Measurements from ENCODE around the gene NR6A1.

Gene NR6A1

DNA sequence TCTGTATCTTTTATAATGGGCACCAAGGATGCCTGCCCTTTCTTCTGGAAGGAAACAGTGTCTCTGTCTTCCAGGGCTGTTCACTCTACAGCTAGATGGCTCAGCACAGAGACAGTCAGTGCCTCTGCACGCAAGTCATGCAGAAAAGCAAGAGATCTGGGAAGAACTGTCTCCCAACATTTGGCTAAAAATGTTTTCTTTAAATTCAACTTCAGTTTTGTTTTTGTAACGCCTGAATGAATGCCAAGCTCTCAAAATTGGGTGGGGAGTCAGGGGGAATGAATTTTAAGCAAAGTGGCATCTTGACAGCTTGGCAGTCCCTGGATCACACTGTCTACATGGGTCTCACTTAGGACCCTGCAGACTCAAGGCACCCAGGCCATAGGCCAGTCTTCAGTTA is 18.4 kb upstream of the NR6A1 start:
- DNase-seq (ENCODE audit: low read depth, low spot score) = no peak
- peaks cover 30% of the 10 kb centered on the region for H3K36me3 ChIP-seq (ENCODE audit: insufficient read depth, insufficient read length, low read length)
- no peaks in the 10 kb centered on the region for H3K9me3 ChIP-seq (ENCODE audit: insufficient read depth, low read length)
- no peaks in the 10 kb centered on the region for H3K27me3 ChIP-seq (ENCODE audit: insufficient read depth, insufficient read length)
- TF ChIP-seq YY1 (IDR thresholded peaks at IDR 0.05; ENCODE audit: insufficient read depth, insufficient read length) (no peak), SUZ12 (IDR thresholded peaks at IDR 0.05; ENCODE audit: extremely low read depth, insufficient read depth, insufficient read length) (no peak)
- peaks cover 8% of the 10 kb centered on the region for H3K4me1 ChIP-seq (ENCODE audit: insufficient read depth, insufficient read length)
- H3K9ac ChIP-seq (ENCODE audit: insufficient read length, low read depth) = no peak overlapping the region
- H3K4me3 ChIP-seq (ENCODE audit: insufficient read length, low read depth) = no peak overlapping the region

DNA sequence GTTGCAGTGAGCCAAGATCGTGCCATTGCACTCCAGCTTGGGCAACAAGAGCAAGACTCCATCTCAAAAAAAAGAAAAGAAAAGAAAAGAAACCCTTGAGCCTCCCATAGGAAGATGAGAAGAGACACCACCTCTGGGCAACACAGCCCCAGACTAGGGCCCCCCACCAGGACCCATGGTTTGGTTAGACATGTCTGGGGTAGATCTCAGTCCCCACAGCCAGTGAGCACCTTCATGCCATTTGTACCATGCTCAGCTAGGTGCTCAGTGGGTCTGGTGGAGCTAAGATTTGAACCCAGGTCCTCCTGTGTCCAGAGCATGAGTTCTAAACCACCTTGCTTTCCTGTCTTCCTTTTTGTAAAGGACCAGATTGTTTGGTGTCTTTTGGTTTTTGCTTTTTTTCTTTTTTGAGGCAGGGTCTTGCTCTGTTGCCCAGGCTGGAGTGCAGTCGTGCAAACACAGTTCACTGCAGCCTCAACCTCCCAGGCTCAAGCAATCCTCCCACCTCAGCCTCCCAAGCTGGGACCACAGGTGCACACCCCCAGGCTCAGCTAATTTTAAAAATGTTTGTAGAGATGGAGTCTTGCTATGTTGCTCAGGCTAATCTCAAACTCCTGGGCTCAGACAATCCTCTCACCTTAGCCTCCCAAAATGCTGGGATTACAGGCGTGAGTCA is 17.6 kb upstream of the NR6A1 start:
- peaks cover 8% of the 10 kb centered on the region for H3K4me1 ChIP-seq (ENCODE audit: insufficient read depth, insufficient read length)
- TF ChIP-seq SUZ12 (IDR thresholded peaks at IDR 0.05; ENCODE audit: extremely low read depth, insufficient read depth, insufficient read length) (no peak), YY1 (IDR thresholded peaks at IDR 0.05; ENCODE audit: insufficient read depth, insufficient read length) (no peak), ZNF274 (IDR thresholded peaks at IDR 0.05; ENCODE audit: low read depth, low read length) (no peak)
- H3K4me3 ChIP-seq (ENCODE audit: insufficient read length, low read depth) = no peak overlapping the region
- H3K27me3 ChIP-seq (ENCODE audit: insufficient read depth, insufficient read length) = no peaks in the 10 kb centered on the region
- H3K36me3 ChIP-seq (ENCODE audit: insufficient read depth, insufficient read length, low read length) = peaks cover 30% of the 10 kb centered on the region
- no peak overlapping the region for H3K9ac ChIP-seq (ENCODE audit: insufficient read length, low read depth)
- DNase-seq (ENCODE audit: low read depth, low spot score) = no peak
- H3K9me3 ChIP-seq (ENCODE audit: insufficient read depth, low read length) = no peaks in the 10 kb centered on the region

DNA sequence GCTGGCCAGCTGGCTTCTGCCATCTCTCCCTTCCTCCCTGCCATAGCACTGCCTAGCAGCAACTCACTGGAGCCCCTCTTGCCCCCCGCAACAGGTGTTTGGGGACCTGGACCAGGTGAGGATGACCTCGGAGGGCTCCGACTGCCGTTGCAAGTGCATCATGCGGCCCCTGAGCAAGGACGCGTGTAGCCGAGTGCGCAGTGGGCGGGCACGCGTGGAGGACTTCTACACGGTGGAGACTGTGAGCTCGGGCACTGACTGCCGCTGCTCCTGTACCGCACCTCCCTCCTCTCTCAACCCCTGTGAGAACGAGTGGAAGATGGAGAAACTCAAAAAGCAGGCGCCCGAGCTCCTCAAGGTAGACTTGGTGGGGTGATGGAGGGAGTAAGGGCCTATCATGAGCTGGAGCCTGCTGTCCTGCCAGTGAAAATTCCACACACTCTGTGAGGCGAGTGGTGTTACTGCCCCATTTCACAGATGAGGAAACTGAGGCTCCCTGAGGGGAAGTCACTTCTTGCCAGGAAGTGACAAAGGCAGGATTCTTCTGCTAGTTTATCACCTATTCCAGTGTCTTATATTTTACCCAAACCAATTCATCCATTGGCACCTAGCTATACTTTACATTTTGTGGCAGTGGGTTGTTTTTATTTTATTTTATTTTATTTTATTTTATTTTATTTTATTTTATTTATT is 15.9 kb upstream of the NR6A1 start:
- Histone ChIP-seq H3K4me3 (ENCODE audit: insufficient read length, low read depth) (no peak overlapping the region), H3K9me3 (ENCODE audit: insufficient read depth, low read length) (no peaks in the 10 kb centered on the region), H3K27me3 (ENCODE audit: insufficient read depth, insufficient read length) (no peaks in the 10 kb centered on the region), H3K4me1 (ENCODE audit: insufficient read depth, insufficient read length) (peaks cover 7% of the 10 kb centered on the region), H3K9ac (ENCODE audit: insufficient read length, low read depth) (no peak overlapping the region), H3K36me3 (ENCODE audit: insufficient read depth, insufficient read length, low read length) (peaks cover 27% of the 10 kb centered on the region)
- DNase-seq (ENCODE audit: low read depth, low spot score) = no peak
- TF ChIP-seq YY1 (IDR thresholded peaks at IDR 0.05; ENCODE audit: insufficient read depth, insufficient read length) (no peak), ZNF274 (IDR thresholded peaks at IDR 0.05; ENCODE audit: low read depth, low read length) (no peak), SUZ12 (IDR thresholded peaks at IDR 0.05; ENCODE audit: extremely low read depth, insufficient read depth, insufficient read length) (no peak)

DNA sequence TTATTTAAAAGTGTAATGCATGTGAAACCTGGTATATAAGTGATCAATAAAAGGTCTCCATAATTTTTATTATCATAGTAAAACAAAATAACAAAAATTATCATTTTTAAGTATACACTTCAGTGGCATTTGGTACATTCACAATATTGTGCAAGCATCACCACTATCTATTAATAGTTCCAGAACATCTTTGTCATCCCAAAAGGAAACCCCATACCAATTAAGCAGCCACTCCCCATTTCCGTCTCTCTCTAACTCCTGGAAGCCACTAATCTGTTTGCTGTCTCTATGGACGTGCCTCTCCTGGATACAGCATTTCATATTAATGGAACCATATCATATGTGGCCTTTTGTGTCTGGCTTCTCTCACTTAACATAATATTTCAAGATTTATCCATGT is 13.4 kb upstream of the NR6A1 start:
- DNase-seq (ENCODE audit: low read depth, low spot score) = no peak
- H3K27me3 ChIP-seq (ENCODE audit: insufficient read depth, insufficient read length) = no peaks in the 10 kb centered on the region

DNA sequence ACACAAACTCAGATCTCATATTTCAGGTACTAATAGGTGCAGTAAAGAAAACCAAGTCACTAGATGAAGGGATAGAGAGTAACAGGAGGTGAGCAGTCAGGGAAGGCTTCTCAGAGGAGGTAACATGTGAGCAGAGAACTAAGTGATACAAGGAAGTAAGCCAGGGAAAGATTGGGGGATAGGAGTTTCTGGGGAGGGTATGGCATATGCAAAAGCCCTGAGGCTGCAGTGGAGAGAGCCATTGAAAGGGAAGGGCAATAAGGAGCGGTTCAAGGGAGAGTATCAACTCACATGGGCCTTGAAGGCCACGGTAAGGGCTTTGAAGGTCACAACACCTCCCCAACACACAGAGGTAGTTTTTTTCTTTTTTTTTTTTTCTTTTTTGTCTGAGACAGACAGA is 12.7 kb upstream of the NR6A1 start:
- TF ChIP-seq ZNF274 (IDR thresholded peaks at IDR 0.05; ENCODE audit: low read depth, low read length) (no peak), YY1 (IDR thresholded peaks at IDR 0.05; ENCODE audit: insufficient read depth, insufficient read length) (no peak), SUZ12 (IDR thresholded peaks at IDR 0.05; ENCODE audit: extremely low read depth, insufficient read depth, insufficient read length) (no peak)

More for the DNA sequence above, 13.4 kb upstream of the NR6A1 start:
- Histone ChIP-seq H3K9me3 (ENCODE audit: insufficient read depth, low read length) (no peaks in the 10 kb centered on the region), H3K4me3 (ENCODE audit: insufficient read length, low read depth) (no peak overlapping the region), H3K9ac (ENCODE audit: insufficient read length, low read depth) (no peak overlapping the region), H3K36me3 (ENCODE audit: insufficient read depth, insufficient read length, low read length) (peaks cover 20% of the 10 kb centered on the region), H3K4me1 (ENCODE audit: insufficient read depth, insufficient read length) (peaks cover 13% of the 10 kb centered on the region)
- TF ChIP-seq SUZ12 (IDR thresholded peaks at IDR 0.05; ENCODE audit: extremely low read depth, insufficient read depth, insufficient read length) (no peak), YY1 (IDR thresholded peaks at IDR 0.05; ENCODE audit: insufficient read depth, insufficient read length) (no peak), ZNF274 (IDR thresholded peaks at IDR 0.05; ENCODE audit: low read depth, low read length) (no peak)

DNA sequence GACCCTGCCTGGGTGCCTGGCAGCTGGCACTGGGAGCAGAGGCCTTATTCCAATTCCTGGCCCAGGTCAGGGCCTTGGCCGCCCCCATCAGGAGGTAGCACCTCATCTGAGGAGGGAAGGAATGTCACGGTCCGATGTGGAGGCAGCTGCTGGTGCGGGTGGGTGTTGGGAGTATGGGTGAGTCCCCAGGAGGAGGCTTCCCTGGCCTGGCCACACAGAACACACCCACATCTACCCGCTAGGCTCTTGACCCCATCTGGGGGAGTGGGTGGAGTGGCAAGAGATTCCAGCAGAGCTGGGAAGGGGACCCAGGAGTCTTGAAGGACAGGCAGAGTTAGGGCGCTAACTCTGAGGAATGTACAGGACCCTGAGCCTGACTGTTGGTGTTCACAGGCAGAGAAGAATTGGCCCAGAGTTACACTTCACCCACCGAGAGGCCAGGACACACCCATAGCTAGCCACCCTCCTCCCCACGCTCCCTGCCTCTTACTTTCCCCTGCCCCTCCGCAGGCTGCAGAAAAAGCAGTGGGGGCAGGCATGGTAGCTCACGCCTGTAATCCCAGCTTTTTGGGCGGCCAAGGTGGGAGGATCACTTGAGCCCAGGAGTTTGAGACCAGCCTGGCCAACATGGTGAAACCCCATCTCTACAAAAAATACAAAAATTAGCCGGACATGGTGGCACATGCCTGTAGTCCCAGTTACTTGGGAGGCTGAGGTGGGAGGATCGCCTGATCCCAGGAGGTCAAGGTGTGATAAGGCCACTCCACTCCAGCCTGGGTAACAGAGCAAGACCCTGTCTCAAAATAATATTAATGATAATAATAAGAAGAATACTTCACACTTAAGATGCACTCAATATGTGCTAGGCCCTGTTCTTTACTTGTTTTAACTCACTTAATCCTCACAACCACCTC is 11.8 kb upstream of the NR6A1 start:
- H3K36me3 ChIP-seq (ENCODE audit: insufficient read depth, insufficient read length, low read length) = peaks cover 14% of the 10 kb centered on the region
- H3K9me3 ChIP-seq (ENCODE audit: insufficient read depth, low read length) = no peaks in the 10 kb centered on the region
- TF ChIP-seq ZNF274 (IDR thresholded peaks at IDR 0.05; ENCODE audit: low read depth, low read length) = no peak
- no peak for TF ChIP-seq SUZ12 (IDR thresholded peaks at IDR 0.05; ENCODE audit: extremely low read depth, insufficient read depth, insufficient read length)
- TF ChIP-seq YY1 (IDR thresholded peaks at IDR 0.05; ENCODE audit: insufficient read depth, insufficient read length) = no peak
- DNase-seq (ENCODE audit: low read depth, low spot score) = no peak
- peak overlapping the region; percentile 29 for H3K9ac ChIP-seq (ENCODE audit: insufficient read length, low read depth)
- no peaks in the 10 kb centered on the region for H3K27me3 ChIP-seq (ENCODE audit: insufficient read depth, insufficient read length)
- H3K4me1 ChIP-seq (ENCODE audit: insufficient read depth, insufficient read length) = peaks cover 17% of the 10 kb centered on the region
- H3K4me3 ChIP-seq (ENCODE audit: insufficient read length, low read depth) = no peak overlapping the region

More for the DNA sequence above, 12.7 kb upstream of the NR6A1 start:
- Histone ChIP-seq H3K27me3 (ENCODE audit: insufficient read depth, insufficient read length) (no peaks in the 10 kb centered on the region), H3K36me3 (ENCODE audit: insufficient read depth, insufficient read length, low read length) (peaks cover 17% of the 10 kb centered on the region), H3K9ac (ENCODE audit: insufficient read length, low read depth) (no peak overlapping the region), H3K9me3 (ENCODE audit: insufficient read depth, low read length) (no peaks in the 10 kb centered on the region), H3K4me3 (ENCODE audit: insufficient read length, low read depth) (no peak overlapping the region), H3K4me1 (ENCODE audit: insufficient read depth, insufficient read length) (peaks cover 15% of the 10 kb centered on the region)
- no peak for DNase-seq (ENCODE audit: low read depth, low spot score)
